Neural progenitor cell (in vitro differentiated cells): ENCODE results near the gene UGP2.
"Not testable (repeated sequence)": the region's sequence is repeated elsewhere in the genome, so short reads cannot be mapped to it uniquely, and the experiment has no call there.

Experiments
- EZH2 ChIP-seq: fragments of 200-600 bp; sonication (generic); IDR thresholded peaks from 2 replicates; pipeline ENCODE4 v1.6.1; 2017; ENCODE audit warnings: antibody characterized with exemption, mild to moderate bottlenecking, moderate library complexity
- TF ChIP-seq, protein P1 (sequence below): fragments of 200-600 bp; sonication (generic); IDR thresholded peaks from 2 replicates; pipeline ENCODE4 v1.5.1; 2017; ENCODE audit warnings: antibody characterized with exemption, mild to moderate bottlenecking

GRCh38 chr2:63847571-63847970, 5.9 kb downstream of the UGP2 start:
- TF ChIP-seq, protein P1, sequence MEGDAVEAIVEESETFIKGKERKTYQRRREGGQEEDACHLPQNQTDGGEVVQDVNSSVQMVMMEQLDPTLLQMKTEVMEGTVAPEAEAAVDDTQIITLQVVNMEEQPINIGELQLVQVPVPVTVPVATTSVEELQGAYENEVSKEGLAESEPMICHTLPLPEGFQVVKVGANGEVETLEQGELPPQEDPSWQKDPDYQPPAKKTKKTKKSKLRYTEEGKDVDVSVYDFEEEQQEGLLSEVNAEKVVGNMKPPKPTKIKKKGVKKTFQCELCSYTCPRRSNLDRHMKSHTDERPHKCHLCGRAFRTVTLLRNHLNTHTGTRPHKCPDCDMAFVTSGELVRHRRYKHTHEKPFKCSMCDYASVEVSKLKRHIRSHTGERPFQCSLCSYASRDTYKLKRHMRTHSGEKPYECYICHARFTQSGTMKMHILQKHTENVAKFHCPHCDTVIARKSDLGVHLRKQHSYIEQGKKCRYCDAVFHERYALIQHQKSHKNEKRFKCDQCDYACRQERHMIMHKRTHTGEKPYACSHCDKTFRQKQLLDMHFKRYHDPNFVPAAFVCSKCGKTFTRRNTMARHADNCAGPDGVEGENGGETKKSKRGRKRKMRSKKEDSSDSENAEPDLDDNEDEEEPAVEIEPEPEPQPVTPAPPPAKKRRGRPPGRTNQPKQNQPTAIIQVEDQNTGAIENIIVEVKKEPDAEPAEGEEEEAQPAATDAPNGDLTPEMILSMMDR: not testable (repeated sequence)
- TF ChIP-seq EZH2: not testable (repeated sequence)
